ENCODE measurements around the gene ATG16L2. TPM values are rescaled to one million over a fixed set of nuclear protein-coding genes. Genes with fewer than 3 reads are reported as not detected.

The ATG16L2 gene, protein sequence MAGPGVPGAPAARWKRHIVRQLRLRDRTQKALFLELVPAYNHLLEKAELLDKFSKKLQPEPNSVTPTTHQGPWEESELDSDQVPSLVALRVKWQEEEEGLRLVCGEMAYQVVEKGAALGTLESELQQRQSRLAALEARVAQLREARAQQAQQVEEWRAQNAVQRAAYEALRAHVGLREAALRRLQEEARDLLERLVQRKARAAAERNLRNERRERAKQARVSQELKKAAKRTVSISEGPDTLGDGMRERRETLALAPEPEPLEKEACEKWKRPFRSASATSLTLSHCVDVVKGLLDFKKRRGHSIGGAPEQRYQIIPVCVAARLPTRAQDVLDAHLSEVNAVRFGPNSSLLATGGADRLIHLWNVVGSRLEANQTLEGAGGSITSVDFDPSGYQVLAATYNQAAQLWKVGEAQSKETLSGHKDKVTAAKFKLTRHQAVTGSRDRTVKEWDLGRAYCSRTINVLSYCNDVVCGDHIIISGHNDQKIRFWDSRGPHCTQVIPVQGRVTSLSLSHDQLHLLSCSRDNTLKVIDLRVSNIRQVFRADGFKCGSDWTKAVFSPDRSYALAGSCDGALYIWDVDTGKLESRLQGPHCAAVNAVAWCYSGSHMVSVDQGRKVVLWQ
- 10 to 100 TPM in 8 of 10 donors, 1 to 10 TPM in 2; 8.8 to 26.0 (median 14.1) TPM for polyA plus RNA-seq (ENCODE audit: insufficient read length in 10 of 10)
- long read RNA-seq, donor 1, partial matches to known transcripts: 0 of 2 reads
- long read RNA-seq, donor 1, other reads (novel, unspliced or antisense): 0 of 2 reads
- long read RNA-seq, donor 2, partial matches to known transcripts: 0 of 2 reads
- long read RNA-seq, donor 2, other reads (novel, unspliced or antisense): 0 of 2 reads
- long read RNA-seq, donor 3: 0 reads
- long read RNA-seq, donor 4, partial matches to known transcripts: 0 of 1 reads
- long read RNA-seq, donor 4, other reads (novel, unspliced or antisense): 0 of 1 reads
- long read RNA-seq, donor 5: 0 reads
- long read RNA-seq, donor 6: 0 reads
- long read RNA-seq, donor 7, partial matches to known transcripts: 0 of 1 reads
- long read RNA-seq, donor 7, other reads (novel, unspliced or antisense): 0 of 1 reads
- long read RNA-seq, donor 8: 0 reads
- long read RNA-seq, donor 9, partial matches to known transcripts: 0 of 1 reads
- long read RNA-seq, donor 9, other reads (novel, unspliced or antisense): 0 of 1 reads

DNA sequence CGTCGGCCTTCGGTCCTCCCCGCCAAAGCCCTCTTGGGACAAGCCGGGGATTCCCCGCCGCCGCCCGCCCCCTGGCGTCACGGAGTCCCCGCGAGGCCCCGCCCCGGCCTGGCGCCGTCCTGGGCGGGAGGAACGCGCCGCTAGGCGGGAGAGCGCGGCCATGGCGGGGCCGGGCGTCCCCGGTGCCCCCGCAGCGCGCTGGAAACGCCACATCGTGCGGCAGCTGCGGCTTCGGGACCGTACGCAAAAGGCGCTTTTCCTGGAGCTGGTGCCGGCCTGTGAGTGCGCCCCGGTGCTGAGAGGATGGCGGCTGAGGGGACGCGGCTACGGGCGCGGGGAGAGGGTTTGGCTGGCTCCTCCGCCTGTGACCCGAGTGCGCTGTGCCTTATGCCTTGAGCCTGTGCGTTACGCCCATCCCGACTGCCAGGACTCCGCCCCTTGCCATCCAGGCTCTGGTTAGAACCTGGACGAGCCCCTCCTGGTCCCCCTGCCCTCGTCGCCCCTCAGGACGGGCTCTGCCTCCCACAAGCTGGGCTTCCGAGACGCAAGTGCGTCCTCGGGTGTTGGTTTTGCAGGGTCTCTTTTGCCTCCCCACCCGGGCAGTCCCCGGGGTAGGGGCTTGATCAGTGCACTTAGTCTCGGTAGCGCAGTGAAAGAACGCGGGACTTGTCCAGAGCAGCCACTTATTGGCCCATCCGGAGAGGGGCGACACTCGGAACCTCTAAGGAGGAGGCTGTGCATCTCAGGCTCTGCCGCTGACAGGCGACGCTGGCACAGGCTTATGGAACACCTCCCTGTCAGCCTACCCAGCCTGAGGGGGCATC is at the start of gene ATG16L2:
ATG16L2 (plus strand) TSS at position 126 of the 824 bp plus-strand sequence; CDS start at position 161, 35 bp downstream.
- peak; percentile 83 to 96 (median 91) for DNase-seq

DNA sequence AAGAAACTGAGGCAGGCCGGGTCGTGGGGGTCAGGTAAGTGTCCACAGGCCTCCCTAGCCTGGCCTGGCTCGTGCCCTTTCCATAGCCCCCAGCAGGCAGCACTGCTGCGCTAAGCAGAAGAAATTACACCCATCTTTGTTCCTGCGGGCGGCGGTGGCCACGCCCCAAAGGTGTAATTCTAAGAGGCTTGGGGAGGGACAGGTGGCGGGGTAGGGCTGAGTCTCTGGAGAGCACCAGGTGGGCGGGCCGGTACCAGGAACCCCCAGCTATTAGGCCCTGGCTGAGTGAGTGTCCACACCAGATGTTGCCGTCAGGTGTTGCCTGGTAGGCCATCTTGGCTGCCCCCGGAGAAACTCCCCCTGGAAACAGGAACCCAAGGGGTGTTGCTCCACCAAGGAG is 49.7 kb upstream of the ATG16L2 start:
- no peak for DNase-seq

DNA sequence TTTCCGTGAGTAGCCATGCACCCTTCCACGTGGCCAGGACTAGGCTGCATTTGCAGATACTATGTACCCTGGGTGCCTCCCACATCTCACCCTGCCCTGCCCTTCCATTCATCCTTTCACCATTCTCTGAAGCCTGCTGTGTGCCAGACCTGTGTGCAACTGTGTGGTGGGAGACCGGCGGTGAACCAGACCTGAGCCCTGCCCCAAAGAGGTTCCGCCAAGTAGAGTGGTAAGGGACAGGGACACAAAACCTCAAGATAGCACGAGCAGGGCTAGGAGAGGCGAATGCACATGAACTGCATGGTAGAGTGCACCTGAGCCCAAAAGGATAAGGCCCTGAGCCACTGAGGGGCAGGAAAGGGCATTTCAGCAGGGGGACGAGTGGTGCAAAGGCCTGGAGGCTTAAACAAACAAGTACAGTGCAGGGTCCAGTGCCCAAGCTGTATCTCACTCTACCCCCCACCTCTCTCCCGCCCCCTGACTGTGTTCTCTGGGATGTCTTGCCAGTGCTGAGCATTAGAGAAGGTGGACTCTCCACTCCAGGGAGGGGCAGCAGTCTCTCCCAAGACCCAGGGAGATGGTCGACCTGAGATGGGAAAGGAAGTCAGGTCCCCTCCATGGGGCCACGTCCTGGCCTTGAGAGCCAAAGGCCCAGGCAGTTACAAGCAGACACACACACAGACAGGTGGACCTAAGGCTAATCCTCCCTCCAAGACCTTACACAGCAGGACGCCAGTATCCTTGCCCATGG is 47.9 kb upstream of the ATG16L2 start:
- DNase-seq: no peak

DNA sequence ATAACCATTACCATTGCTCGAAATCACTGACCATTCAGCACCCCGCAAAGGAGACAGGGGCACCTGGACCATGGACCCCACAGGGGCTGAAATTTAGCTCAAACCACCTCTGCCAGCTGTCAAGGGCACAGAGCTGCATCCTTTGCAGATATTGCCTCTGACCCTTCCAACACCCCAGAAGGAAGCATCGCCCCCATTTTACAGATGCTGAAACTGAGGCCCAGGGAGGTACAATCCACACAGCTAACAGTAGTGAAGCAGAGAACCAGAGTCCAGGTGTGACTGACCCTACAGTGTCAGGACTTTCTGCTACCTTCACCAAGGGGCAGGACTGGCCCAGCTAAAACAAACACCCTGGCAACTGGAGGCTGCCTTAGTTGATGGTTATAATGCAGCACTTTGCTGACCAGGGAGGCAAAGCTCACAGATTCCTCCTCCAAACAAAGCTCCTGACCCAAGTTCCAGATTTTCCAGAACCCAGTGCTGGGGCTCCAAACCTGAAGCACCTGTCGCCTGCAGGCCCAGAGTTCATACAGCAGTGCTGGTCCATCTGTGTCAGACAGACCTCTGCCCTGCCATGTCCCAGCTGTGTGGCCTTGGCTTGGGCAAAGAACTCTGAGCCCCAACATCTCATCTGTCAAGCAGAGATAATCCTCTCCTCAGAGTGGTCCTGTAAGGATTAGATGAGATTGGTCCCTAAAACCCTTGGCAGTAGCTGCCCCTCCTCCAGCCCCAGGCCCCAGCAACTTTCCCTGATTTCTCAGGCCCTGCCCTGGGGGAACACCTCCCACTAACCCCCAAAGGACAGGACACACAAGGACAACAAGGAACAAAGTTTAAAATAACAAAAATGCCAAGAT is 46.8 kb upstream of the ATG16L2 start:
- DNase-seq: no peak

DNA sequence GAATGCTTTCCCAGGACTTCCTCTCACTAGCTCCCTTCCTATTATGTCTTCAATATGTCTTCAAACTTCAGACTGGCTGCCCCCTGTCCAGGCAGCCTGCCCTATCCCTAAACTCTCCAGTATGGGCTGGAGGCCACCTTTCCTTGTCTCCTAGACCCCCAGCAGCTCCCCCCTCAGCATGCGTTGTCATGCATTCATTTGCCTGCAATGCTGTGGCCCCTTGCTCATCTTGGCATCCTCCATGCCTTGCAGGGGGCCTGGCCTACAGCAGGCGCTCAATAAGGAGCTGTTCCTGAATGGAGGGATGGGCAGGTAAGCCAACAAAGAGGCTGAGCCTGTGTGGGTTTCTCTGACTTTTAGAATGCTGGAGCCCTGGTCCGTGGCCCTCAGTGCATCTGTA is 45.6 kb upstream of the ATG16L2 start:
- no peak for DNase-seq

DNA sequence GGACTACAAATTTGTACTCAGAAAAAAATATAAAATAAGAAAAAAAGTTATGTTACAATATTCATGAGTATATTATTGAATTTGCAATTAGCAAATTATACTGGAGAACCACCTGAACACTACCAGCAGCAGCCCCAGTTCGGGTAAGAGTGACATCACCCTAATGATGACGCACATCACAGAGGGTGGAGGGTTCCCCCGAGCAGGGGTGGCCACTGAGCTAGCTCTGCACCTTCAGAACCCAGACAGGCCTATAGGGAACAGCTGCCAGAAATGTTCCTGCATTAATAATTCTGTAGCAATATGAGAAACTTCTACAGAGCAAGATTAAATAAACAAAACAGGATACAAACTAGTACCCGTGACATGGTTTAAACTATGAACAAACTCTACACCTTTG is 44.5 kb upstream of the ATG16L2 start:
- DNase-seq: no peak

DNA sequence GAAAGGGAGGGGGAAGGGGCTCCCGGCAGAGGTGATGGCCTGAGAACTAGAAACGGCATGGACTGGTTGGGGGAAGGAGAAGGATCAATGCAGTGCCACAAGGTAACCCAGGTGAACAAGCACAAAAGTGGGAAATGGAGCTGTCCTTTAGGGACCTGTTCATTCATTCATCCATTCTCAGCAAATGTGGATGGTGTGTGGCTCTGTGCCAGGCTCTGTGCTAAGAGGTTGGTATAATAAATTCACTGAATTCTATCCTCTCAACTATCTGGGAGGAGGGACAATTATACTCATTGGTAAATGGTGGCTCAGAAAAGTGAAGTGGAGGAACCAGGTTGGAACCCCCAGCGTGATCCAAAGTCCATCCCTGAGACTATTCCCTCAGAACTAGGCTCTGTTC is 43.4 kb upstream of the ATG16L2 start:
- DNase-seq: no peak

DNA sequence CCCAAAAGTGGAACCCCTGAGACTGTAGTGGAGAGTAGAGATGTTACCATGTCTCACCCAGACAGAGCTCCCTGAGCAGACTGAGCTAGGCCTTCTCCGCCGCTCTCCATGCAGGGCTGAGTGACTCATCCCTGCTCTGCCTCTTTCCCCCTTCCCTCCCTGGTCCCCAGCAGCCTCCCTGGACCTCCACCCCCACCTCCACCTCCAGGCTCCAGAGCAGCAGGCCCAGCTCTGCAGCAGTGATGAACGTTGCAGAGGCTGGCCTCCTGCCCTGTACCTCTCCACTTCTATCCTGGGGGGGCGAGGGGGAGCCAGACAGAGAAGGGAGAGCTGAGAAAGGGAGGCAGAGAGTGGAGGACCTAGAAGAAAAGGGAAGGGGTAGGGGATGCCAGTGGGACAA is 42.7 kb upstream of the ATG16L2 start:
- DNase-seq: no peak

DNA sequence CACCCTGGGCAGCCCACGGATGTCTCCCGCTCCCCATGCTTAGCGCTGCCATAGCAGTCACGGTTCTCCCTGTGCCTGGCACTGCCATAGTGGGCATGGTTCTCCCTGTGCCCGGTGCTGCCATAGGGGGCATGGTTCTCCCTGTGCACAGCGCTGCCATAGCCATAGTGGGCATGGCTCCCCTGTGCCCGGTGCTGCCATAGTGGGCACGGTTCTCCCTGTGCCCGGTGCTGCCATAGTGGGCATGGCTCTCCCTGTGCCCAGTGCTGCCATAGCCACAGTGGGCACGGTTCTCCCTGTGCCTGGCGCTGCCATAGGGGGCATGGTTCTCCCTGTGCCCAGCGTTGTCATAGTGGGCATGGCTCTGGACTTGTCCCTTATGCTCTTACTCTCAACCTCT is 42.2 kb upstream of the ATG16L2 start:
- DNase-seq: no peak

DNA sequence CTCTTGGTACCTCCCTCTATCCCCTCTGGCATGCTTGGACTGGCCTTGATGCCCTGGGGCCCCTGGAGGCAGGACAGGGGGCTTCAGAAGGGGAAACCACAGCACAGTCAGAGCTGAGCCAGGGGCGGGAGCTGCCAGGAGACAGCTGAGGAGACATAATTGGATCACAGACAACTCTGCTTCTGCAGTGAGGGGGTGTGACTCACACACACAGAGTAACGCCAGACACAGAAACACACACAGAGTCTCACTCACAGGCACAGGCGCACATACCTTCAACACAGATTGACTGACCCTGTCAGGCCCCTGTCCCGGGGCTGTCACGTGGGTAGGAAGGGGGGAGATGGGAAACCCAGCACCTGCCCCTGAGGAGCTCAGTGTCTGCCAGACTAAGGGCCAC is 40.9 kb upstream of the ATG16L2 start:
- peak; percentile 84 to 92 (median 89) for DNase-seq

DNA sequence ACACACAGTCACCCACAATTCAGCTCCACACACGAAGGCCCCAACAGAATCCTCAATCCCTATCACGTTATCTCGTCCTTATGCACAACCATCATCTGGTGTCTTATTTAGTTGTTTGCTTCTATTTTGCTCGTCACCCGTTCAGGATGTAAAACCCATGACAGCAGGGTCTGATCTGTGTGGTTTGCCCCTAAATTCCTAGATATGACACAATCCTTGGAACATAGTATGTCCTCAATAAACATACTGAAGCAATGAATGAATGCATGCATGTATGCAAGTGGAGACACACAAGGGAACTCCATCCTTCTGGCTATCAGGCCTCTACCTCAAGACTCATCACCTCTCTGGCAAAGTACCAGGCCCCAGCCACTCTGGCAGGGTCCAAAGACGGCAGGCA is 40.5 kb upstream of the ATG16L2 start:
- no peak for DNase-seq

DNA sequence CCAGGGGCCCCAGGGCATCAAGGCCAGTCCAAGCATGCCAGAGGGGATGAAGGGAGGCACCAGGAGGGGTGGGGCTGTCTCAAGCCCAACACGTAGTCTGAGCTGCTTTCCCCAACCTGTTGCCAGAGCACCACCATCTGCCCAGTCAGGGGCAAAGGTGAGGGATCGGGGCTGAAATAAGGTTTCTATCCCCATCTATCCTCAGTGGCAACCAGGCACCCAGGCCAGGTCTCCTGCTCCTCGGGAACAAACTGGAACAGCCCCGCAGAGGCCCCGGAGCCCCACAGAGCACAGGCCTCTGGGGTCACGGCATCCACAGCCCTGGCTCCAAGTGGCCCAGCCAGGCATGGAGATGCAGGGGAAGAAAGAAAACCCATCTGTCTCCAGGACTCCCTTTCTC is 39.7 kb upstream of the ATG16L2 start:
- DNase-seq: no peak

DNA sequence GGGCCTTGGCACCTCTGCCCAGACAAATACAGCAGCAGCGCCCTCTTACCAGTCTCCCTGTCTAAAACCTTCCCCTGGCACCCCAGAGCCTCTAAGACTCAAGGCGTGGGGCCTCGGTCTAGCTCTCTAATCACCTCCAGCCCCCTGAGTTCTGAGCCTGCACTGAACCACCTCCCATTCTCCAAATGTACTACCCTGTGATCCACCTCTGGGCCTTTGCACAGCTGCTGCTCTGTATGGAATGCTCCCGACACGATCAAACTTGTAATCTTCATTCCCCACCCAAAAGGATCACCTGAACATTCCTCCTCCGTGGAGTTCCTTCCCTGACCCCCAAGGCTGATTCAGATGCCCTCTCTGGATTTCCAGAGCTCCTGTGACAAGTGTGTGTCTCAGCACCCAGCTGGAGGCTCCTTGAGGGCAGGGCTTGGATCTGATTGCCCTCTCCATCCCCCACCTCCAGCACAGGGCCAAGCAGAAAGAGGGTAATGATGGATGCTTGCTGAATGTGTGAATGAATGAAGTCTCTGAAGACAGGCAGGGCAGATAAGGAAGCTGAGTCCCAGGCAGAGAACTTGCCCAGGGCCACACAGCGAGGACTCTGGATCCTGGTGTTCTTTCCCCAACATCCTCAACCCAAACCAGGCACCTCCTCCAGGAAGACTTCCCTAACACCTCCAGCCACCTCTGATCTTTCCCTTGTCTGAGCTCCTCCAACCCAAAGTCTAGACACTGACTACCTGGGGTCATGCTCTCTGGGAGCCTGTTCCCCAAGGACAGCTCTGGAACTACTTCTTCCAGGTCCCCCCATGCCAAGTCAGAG is 38.7 kb upstream of the ATG16L2 start:
- no peak for DNase-seq

DNA sequence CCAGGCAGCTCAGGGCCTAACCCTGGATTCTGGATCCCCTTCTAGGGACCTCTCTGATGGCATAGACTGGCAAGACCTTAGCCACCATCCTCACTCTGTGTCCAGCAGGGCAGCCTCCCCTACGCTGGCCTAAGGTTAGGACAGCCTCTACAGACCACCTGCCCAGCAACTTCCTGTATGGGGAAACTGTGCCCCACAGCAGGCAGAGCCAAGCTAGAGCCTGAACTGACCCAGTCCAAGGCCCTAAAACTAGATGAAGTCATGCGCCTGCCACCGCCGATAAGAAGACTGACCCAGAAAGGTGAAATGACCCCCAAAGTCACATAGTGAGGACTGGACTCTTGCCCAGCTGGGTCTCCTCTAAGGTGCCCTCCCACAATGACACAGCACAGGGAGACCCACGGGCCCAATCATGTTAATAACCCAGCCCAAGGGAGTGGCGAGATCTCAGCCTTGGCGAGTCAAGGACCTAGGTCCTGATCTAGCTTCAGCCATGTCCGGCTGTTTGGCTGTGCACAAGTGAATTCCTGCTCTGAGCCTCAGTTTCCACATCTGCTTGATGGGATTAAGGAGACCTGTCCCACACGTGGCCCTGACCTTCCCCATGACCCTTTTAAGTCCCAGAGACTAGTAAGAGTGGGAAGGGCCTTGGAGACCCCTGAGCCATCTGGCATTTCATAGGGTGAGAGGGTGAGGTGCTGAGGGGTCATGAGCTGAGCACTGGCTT is 37.9 kb upstream of the ATG16L2 start:
- DNase-seq: no peak

DNA sequence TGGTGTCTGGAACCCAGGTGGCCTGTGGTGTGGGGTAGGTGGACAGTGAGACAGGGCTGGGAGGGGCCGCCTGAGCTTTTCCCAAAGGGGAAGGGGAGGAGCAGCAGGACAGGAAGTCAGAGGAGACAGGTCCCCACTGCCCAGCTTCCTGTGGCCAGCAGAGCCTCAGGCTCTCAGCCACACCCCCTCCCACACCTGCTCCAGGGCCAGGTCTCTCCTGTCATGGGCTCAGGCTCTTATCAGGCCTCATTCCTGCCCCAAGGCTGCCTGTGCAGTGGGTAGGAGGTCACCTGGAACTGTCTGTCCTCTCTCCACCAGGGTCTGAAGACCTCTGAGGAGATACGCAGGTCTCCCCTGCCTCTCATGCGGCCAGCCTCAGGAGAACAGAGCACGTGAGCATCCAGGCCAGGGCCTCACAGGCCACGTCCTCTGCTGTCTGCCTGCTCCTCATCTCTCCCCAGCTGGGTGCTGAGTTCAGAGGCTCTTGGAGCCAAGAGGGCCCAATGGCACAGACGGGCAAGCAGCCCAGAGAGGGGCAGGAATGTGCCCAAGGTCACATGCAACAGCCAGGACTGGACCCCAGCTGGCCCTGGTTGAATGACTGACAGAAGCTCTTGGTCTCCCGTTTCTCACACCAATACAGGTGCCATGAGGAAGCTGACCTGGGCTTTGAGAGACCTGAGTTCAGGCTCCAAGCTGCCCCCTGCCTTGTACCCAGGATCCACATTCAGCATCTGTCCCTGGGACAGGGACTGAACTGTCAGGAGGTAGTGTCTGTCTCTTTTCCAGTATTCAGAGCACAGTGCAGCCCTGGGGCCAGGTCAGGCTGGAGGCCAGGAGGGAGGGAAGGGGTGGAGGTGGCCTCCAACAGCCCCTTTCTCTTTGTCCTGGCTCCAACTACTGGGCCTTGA is 37.1 kb upstream of the ATG16L2 start:
- no peak for DNase-seq

DNA sequence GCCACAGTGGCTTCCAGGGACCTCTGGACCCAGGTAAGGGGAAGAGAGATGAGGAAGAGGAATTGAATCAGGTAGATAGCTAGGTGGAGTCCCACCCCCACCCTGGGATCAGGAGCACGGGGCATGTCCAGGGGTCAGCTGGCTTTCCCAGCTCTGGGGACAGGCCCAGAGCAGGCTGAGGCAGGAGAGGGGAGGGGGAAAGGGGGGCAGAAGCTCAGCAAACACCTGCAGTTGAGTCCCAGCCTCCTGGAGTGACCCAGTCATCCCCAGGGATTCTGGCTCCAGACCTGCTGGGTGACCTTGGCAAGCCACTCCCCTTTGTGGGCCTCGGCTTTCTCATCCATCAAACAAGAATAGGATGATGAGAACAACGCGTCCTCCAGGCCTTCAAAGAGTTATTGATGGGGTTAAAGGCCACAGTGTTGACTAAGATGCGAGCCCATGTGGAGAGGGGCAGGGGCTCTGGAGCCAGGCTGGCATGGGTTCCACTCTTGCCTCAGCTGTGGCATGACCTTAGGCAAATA is 36.4 kb upstream of the ATG16L2 start:
- no peak for DNase-seq

Data from muscle of back (tissue), 13 donors.